CD4-positive, alpha-beta memory T cell (primary cell): ENCODE measurements around the gene PHC3. TPM values are rescaled to one million over a fixed set of nuclear protein-coding genes. Genes with fewer than 3 reads are reported as not detected.

Source experiments
- polyA plus RNA-seq, 2 donors: library from polyadenylated mRNA; unstranded; fragments of 300-500 nt; fragmentation: Illumina TruSeq; gene quantifications; one replicate each; pipeline ENCODE4 v1.2.3, GENCODE V29; 2021
- total RNA-seq, 2 experiments: library from RNA; stranded (reverse); gene quantifications; one replicate each; pipeline ENCODE4 v1.2.3, GENCODE V29; 2021

PHC3 gene
- total and polyA plus RNA-seq, 4 experiments from 2014 or later, result 29.2 to 173 (median 116) TPM

Other genes starting within 250 kb of the PHC3 start
- gene SEC62, start 214.9 kb downstream of the PHC3 start, total RNA-seq, result 100 to 1,000 TPM; 127 to 136 TPM
- 100 to 1,000 TPM; 153 to 180 TPM for gene SEC62, start 214.9 kb downstream of the PHC3 start, polyA plus RNA-seq
- 10 to 100 TPM; 13.1 to 14.9 TPM for gene GPR160, start 143.7 kb downstream of the PHC3 start, total RNA-seq
- 10 to 100 TPM in 1 of 2 donors, 1 to 10 TPM in 1; 8.1 to 11.7 TPM for gene GPR160, start 143.7 kb downstream of the PHC3 start, polyA plus RNA-seq
- 10 to 100 TPM; 18.0 to 27.7 TPM for gene PRKCI, start 40.7 kb upstream of the PHC3 start, total RNA-seq
- gene PRKCI, start 40.7 kb upstream of the PHC3 start, polyA plus RNA-seq, result 10 to 100 TPM; 16.4 to 18.5 TPM
- 10 to 100 TPM; 59.3 to 60.4 TPM for gene SKIL, start 176.0 kb upstream of the PHC3 start, total RNA-seq
- gene SKIL, start 176.0 kb upstream of the PHC3 start, polyA plus RNA-seq, result 1 to 10 TPM; 2.5 to 4.4 TPM
- under 1 TPM; 0.32 to 0.33 TPM for gene CLDN11, start 237.1 kb upstream of the PHC3 start, total RNA-seq
- gene CLDN11, start 237.1 kb upstream of the PHC3 start, polyA plus RNA-seq, result not detected